Measurements from ENCODE around the gene ENTHD1.
A peak's percentile ranks its signal among the peaks of the same experiment; 100 is the strongest.
"Not testable (repeated sequence)": the region's sequence is repeated elsewhere in the genome, so short reads cannot be mapped to it uniquely, and the experiment has no call there.

Gene ENTHD1

GRCh38 chr22:39745789-39746188 is 147.8 kb downstream of the ENTHD1 start:
- peak; percentile 50 for FAIRE-seq
- DNase-seq (ENCODE audit: extremely low spot score, insufficient read length, low read depth), result no peak

- DNase-seq (ENCODE audit: extremely low spot score, insufficient read length, low read depth), result no peak
- FAIRE-seq, result no peak
Measured at GRCh38 chr22:39744353-39744752, 149.2 kb downstream of the ENTHD1 start.

- DNase-seq (ENCODE audit: extremely low spot score, insufficient read length, low read depth) (no peak), FAIRE-seq (no peak)
Measured at GRCh38 chr22:39743935-39744334, 149.6 kb downstream of the ENTHD1 start.

- FAIRE-seq (no peak), DNase-seq (ENCODE audit: extremely low spot score, insufficient read length, low read depth) (no peak)
Measured at GRCh38 chr22:39739338-39740027, 154.1 kb downstream of the ENTHD1 start.

GRCh38 chr22:39738746-39739145 is 154.8 kb downstream of the ENTHD1 start:
- FAIRE-seq (no peak), DNase-seq (ENCODE audit: extremely low spot score, insufficient read length, low read depth) (no peak)

GRCh38 chr22:39735776-39736175 is 157.8 kb downstream of the ENTHD1 start:
- FAIRE-seq (no peak), DNase-seq (ENCODE audit: extremely low spot score, insufficient read length, low read depth) (no peak)

GRCh38 chr22:39734866-39735265 is 158.7 kb downstream of the ENTHD1 start:
- FAIRE-seq, result no peak
- no peak for DNase-seq (ENCODE audit: extremely low spot score, insufficient read length, low read depth)

GRCh38 chr22:39734046-39734445 is 159.5 kb downstream of the ENTHD1 start:
- not testable (repeated sequence) for DNase-seq (ENCODE audit: extremely low spot score, insufficient read length, low read depth); FAIRE-seq

- DNase-seq (ENCODE audit: extremely low spot score, insufficient read length, low read depth) (no peak), FAIRE-seq (no peak)
Measured at GRCh38 chr22:39733191-39733590, 160.4 kb downstream of the ENTHD1 start.

- DNase-seq (ENCODE audit: extremely low spot score, insufficient read length, low read depth) (no peak), FAIRE-seq (no peak)
Measured at GRCh38 chr22:39732625-39733024, 160.9 kb downstream of the ENTHD1 start.

GRCh38 chr22:39731881-39732555 is 161.5 kb downstream of the ENTHD1 start:
- DNase-seq (ENCODE audit: extremely low spot score, insufficient read length, low read depth), result no peak
- no peak for FAIRE-seq

- DNase-seq (ENCODE audit: extremely low spot score, insufficient read length, low read depth) (no peak), FAIRE-seq (no peak)
Measured at GRCh38 chr22:39731481-39731880, 162.1 kb downstream of the ENTHD1 start.

- no peak for FAIRE-seq
- no peak for DNase-seq (ENCODE audit: extremely low spot score, insufficient read length, low read depth)
Measured at GRCh38 chr22:39729141-39729934, 164.2 kb downstream of the ENTHD1 start.

- DNase-seq (ENCODE audit: extremely low spot score, insufficient read length, low read depth), result no peak
- no peak for FAIRE-seq
Measured at GRCh38 chr22:39728236-39728860, 165.2 kb downstream of the ENTHD1 start.

- DNase-seq (ENCODE audit: extremely low spot score, insufficient read length, low read depth), result no peak
Measured at GRCh38 chr22:39727541-39727940, 166.0 kb downstream of the ENTHD1 start.

GRCh38 chr22:39725351-39726035 is 168.1 kb downstream of the ENTHD1 start:
- no peak for DNase-seq (ENCODE audit: extremely low spot score, insufficient read length, low read depth)
- FAIRE-seq, result no peak

More at GRCh38 chr22:39727541-39727940, 166.0 kb downstream of the ENTHD1 start:
- no peak for FAIRE-seq

- FAIRE-seq, result no peak
- no peak for DNase-seq (ENCODE audit: extremely low spot score, insufficient read length, low read depth)
Measured at GRCh38 chr22:39724857-39725256, 168.7 kb downstream of the ENTHD1 start.

- DNase-seq (ENCODE audit: extremely low spot score, insufficient read length, low read depth) (no peak), FAIRE-seq (no peak)
Measured at GRCh38 chr22:39724390-39724789, 169.2 kb downstream of the ENTHD1 start.

GRCh38 chr22:39723899-39724351 is 169.6 kb downstream of the ENTHD1 start:
- no peak for DNase-seq (ENCODE audit: extremely low spot score, insufficient read length, low read depth)

GRCh38 chr22:39723463-39723862 is 170.1 kb downstream of the ENTHD1 start:
- FAIRE-seq, result no peak
- no peak for DNase-seq (ENCODE audit: extremely low spot score, insufficient read length, low read depth)

More at GRCh38 chr22:39723899-39724351, 169.6 kb downstream of the ENTHD1 start:
- FAIRE-seq, result no peak
